ENCODE data around the gene AFMID. TPM values are rescaled to one million over a fixed set of nuclear protein-coding genes. Genes with fewer than 3 reads are reported as not detected.

The AFMID gene
- total RNA-seq, 1 experiment from 2014 or later, result 45.1 TPM

- Mint-ChIP-seq H3K27me3 (ENCODE audit: low read depth) (no peaks in the 10 kb centered on the region), H3K4me3 (peak overlapping the region; percentile 74), H3K27ac (peak overlapping the region; percentile 88; the same call in 1 of the 2 replicates), H3K9me3 (no peaks in the 10 kb centered on the region), H3K4me1 (peaks cover 31% of the 10 kb centered on the region), H3K36me3 (no peaks in the 10 kb centered on the region)
- ATAC-seq, result peak; percentile 69
- DNase-seq (ENCODE audit: low spot score), result peak; percentile 96
- POLR2A ChIA-PET, result interaction anchor here (0.6 to 1.5 kb wide), 10 partner anchors 9 to 296 kb away, joined by 3 to 5 read pairs (median 3); partner anchors contain the start of gene TNRC6C
- CTCF ChIA-PET, result interaction anchor here (0.6 to 4.1 kb wide), 11 partner anchors 12 to 168 kb away, joined by 3 to 17 read pairs (median 3); partner anchors contain the start of genes AFMID, BIRC5 and TK1
- TF ChIP-seq RELA (CRISPR knock-in tag; IDR thresholded peaks at IDR 0.05; ENCODE audit: borderline replicate concordance), result peak; percentile 92; the same call in 1 of the 2 replicates
- TF ChIP-seq IRF1 (CRISPR knock-in tag; IDR thresholded peaks at IDR 0.05), result no peak
- peak; percentile 48; the same call in 1 of the 2 replicates for TF ChIP-seq ZNF317 (CRISPR knock-in tag; IDR thresholded peaks at IDR 0.05; ENCODE audit: borderline replicate concordance, low read depth)
- TF ChIP-seq ZNF512 (CRISPR knock-in tag; IDR thresholded peaks at IDR 0.05; ENCODE audit: borderline replicate concordance), result no peak
- TF ChIP-seq CREM (CRISPR knock-in tag; IDR thresholded peaks at IDR 0.05), result no peak
- TF ChIP-seq JAZF1 (CRISPR knock-in tag; IDR thresholded peaks at IDR 0.05), result no peak
- TF ChIP-seq MYBL2 (CRISPR knock-in tag; IDR thresholded peaks at IDR 0.05), result 0 out of 2 replicates have a peak, but pooled peaks have one; percentile 44
- TF ChIP-seq ELF4 (CRISPR knock-in tag; IDR thresholded peaks at IDR 0.05; ENCODE audit: low read depth), result peak; percentile 79; the same call in 1 of the 2 replicates
- TF ChIP-seq FOXJ3 (CRISPR knock-in tag; IDR thresholded peaks at IDR 0.05; ENCODE audit: borderline replicate concordance), result no peak
- TF ChIP-seq EMX1 (CRISPR knock-in tag; IDR thresholded peaks at IDR 0.05), result no peak
- no peak; the same call in none of the 2 replicates for TF ChIP-seq ETV6 (CRISPR knock-in tag; IDR thresholded peaks at IDR 0.05)
- TF ChIP-seq, protein P1, sequence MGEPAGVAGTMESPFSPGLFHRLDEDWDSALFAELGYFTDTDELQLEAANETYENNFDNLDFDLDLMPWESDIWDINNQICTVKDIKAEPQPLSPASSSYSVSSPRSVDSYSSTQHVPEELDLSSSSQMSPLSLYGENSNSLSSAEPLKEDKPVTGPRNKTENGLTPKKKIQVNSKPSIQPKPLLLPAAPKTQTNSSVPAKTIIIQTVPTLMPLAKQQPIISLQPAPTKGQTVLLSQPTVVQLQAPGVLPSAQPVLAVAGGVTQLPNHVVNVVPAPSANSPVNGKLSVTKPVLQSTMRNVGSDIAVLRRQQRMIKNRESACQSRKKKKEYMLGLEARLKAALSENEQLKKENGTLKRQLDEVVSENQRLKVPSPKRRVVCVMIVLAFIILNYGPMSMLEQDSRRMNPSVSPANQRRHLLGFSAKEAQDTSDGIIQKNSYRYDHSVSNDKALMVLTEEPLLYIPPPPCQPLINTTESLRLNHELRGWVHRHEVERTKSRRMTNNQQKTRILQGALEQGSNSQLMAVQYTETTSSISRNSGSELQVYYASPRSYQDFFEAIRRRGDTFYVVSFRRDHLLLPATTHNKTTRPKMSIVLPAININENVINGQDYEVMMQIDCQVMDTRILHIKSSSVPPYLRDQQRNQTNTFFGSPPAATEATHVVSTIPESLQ (CRISPR knock-in tag; IDR thresholded peaks at IDR 0.05), result 0 out of 2 replicates have a peak, but pooled peaks have one; percentile 52
- no peak for TF ChIP-seq NFATC4 (CRISPR knock-in tag; IDR thresholded peaks at IDR 0.05)
- TF ChIP-seq, protein P2, sequence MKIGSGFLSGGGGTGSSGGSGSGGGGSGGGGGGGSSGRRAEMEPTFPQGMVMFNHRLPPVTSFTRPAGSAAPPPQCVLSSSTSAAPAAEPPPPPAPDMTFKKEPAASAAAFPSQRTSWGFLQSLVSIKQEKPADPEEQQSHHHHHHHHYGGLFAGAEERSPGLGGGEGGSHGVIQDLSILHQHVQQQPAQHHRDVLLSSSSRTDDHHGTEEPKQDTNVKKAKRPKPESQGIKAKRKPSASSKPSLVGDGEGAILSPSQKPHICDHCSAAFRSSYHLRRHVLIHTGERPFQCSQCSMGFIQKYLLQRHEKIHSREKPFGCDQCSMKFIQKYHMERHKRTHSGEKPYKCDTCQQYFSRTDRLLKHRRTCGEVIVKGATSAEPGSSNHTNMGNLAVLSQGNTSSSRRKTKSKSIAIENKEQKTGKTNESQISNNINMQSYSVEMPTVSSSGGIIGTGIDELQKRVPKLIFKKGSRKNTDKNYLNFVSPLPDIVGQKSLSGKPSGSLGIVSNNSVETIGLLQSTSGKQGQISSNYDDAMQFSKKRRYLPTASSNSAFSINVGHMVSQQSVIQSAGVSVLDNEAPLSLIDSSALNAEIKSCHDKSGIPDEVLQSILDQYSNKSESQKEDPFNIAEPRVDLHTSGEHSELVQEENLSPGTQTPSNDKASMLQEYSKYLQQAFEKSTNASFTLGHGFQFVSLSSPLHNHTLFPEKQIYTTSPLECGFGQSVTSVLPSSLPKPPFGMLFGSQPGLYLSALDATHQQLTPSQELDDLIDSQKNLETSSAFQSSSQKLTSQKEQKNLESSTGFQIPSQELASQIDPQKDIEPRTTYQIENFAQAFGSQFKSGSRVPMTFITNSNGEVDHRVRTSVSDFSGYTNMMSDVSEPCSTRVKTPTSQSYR (CRISPR knock-in tag; IDR thresholded peaks at IDR 0.05), result peak; percentile 71; the same call in 1 of the 2 replicates
- peak; percentile 81; the same call in 1 of the 2 replicates for TF ChIP-seq CREB1 (CRISPR knock-in tag; IDR thresholded peaks at IDR 0.05)
- TF ChIP-seq, protein P3, sequence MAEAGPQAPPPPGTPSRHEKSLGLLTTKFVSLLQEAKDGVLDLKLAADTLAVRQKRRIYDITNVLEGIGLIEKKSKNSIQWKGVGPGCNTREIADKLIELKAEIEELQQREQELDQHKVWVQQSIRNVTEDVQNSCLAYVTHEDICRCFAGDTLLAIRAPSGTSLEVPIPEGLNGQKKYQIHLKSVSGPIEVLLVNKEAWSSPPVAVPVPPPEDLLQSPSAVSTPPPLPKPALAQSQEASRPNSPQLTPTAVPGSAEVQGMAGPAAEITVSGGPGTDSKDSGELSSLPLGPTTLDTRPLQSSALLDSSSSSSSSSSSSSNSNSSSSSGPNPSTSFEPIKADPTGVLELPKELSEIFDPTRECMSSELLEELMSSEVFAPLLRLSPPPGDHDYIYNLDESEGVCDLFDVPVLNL (CRISPR knock-in tag; IDR thresholded peaks at IDR 0.05; ENCODE audit: borderline replicate concordance, low read depth), result peak; percentile 75; the same call in 1 of the 2 replicates
- no peak for TF ChIP-seq ZNF532 (CRISPR knock-in tag; IDR thresholded peaks at IDR 0.05; ENCODE audit: borderline replicate concordance)
- TF ChIP-seq CBFB (CRISPR knock-in tag; IDR thresholded peaks at IDR 0.05; ENCODE audit: low read depth), result 0 out of 2 replicates have a peak, but pooled peaks have one; percentile 83
- TF ChIP-seq ATF3 (CRISPR knock-in tag; conservative IDR thresholded peaks at IDR 0.05), result no peak
- TF ChIP-seq TP53 (CRISPR knock-in tag; IDR thresholded peaks at IDR 0.05), result no peak; the same call in 1 of the 2 replicates
- TF ChIP-seq, protein P4, sequence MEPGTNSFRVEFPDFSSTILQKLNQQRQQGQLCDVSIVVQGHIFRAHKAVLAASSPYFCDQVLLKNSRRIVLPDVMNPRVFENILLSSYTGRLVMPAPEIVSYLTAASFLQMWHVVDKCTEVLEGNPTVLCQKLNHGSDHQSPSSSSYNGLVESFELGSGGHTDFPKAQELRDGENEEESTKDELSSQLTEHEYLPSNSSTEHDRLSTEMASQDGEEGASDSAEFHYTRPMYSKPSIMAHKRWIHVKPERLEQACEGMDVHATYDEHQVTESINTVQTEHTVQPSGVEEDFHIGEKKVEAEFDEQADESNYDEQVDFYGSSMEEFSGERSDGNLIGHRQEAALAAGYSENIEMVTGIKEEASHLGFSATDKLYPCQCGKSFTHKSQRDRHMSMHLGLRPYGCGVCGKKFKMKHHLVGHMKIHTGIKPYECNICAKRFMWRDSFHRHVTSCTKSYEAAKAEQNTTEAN (CRISPR knock-in tag; IDR thresholded peaks at IDR 0.05), result peak; percentile 75; the same call in 1 of the 2 replicates
Observed at GRCh38 chr17:78253946-78254672, 66.9 kb downstream of the AFMID start.
